ENCODE results near the gene TNFRSF1B. TPM values are rescaled to one million over a fixed set of nuclear protein-coding genes. Genes with fewer than 3 reads are reported as not detected.

TNFRSF1B gene
- total and polyA plus RNA-seq, 9 of the 15 experiments (the other 6 are each of a cell fraction or from before 2014, with no cell fraction given), result 8.8 to 91.3 (median 36.0) TPM

GRCh38 chr1:12174924-12175810, 8.4 kb downstream of the TNFRSF1B start (continued):
- no peak for TF ChIP-seq CLOCK (CRISPR knock-in tag; IDR thresholded peaks at IDR 0.05; ENCODE audit: borderline replicate concordance)
- TF ChIP-seq TEAD1 (CRISPR knock-in tag; IDR thresholded peaks at IDR 0.05), result no peak
- no peak for TF ChIP-seq SREBF2 (CRISPR knock-in tag; IDR thresholded peaks at IDR 0.05)
- no peak for TF ChIP-seq ZBTB34 (CRISPR knock-in tag; IDR thresholded peaks at IDR 0.05)
- no peak for TF ChIP-seq ILF3 (IDR thresholded peaks at IDR 0.05; ENCODE audit: borderline replicate concordance)
- no peak for TF ChIP-seq CEBPG (CRISPR knock-in tag; IDR thresholded peaks at IDR 0.05)
- TF ChIP-seq CEBPG (tag; conservative IDR thresholded peaks at IDR 0.05 in 1 of 2, IDR thresholded peaks at IDR 0.05 in 1 of 2), result no peak
- TF ChIP-seq RERE (CRISPR knock-in tag; IDR thresholded peaks at IDR 0.05; ENCODE audit: borderline replicate concordance), result no peak
- no peak for TF ChIP-seq DIDO1 (tag; IDR thresholded peaks at IDR 0.05; ENCODE audit: low read depth)
- TF ChIP-seq RNF219 (CRISPR knock-in tag; IDR thresholded peaks at IDR 0.05), result no peak
- TF ChIP-seq NFE2L1 (tag; IDR thresholded peaks at IDR 0.05; ENCODE audit: borderline replicate concordance, low read depth), result no peak
- no peak for TF ChIP-seq HDAC6 (IDR thresholded peaks at IDR 0.05; ENCODE audit: low read depth, low read length)
- no peak for TF ChIP-seq CBX1 (IDR thresholded peaks at IDR 0.05; ENCODE audit: low read depth)
- no peak for TF ChIP-seq NCOA6 (IDR thresholded peaks at IDR 0.05)
